HCT116 (cell line): ENCODE results near the gene GIT2. TPM values are rescaled to one million over a fixed set of nuclear protein-coding genes. Genes with fewer than 3 reads are reported as not detected.

Experiments used
- ATAC-seq: fragments of 200-7000 bp; cut with Tn5 transposase; 2 replicates; pipeline ENCODE4 v1.9.1; 2020; ENCODE audit warnings: mild to moderate bottlenecking, moderate library complexity
- BruUV-seq: library from RNA; stranded (reverse); fragments of 400-500 nt; replicated peaks from 2 replicates; lab custom pipeline; 2021; lab: Mats Ljungman, UMichigan
- CTCF ChIA-PET: fragments of 300-600 bp; sonication (Branson Sonifier 250); formaldehyde crosslinking; loops from one replicate; lab custom pipeline; 2021; ENCODE audit warnings: antibody characterized with exemption; lab: Charles Lee
- POLR2A ChIA-PET: fragments of 300-600, 350-600 bp; sonication (Branson Sonifier 250); formaldehyde crosslinking; loops from one replicate; lab custom pipeline; 2021; ENCODE audit warnings: antibody characterized with exemption; lab: Charles Lee
- RAD21 ChIA-PET, 2 experiments: fragments of 300-600 bp; sonication (Branson Sonifier 250); formaldehyde crosslinking; loops; one replicate each; lab custom pipeline; 2023; ENCODE audit warnings: low total read pairs in 2 of 2; ENCODE audit not compliant: uncharacterized antibody in 2 of 2, unreplicated experiment in 2 of 2, low non-redundant PET in 1 of 2; lab: Charles Lee
- DNase-seq: peaks from one replicate; pipeline ENCODE4 v3.0.0-alpha.2; 2010; ENCODE audit warnings: low read depth, low spot score
- H2AFZ ChIP-seq: fragments of 200-600 bp; shearing (Covaris generic), sonication (generic); 2 replicates; pipeline ENCODE4 v1.6.1; 2017; ENCODE audit warnings: low read depth, mixed run types, mixed read lengths, antibody characterized with exemption, low read length; ENCODE audit not compliant: poor library complexity, severe bottlenecking
- H3K27ac ChIP-seq: 2 replicates; pipeline ENCODE4 v1.5.1; 2012; ENCODE audit warnings: low read depth, low read length
- H3K27me3 ChIP-seq: fragments of 200-600 bp; sonication (generic); 2 replicates; pipeline ENCODE4 v1.6.1; 2016; ENCODE audit warnings: mixed run types, low read length, mixed read lengths; ENCODE audit not compliant: insufficient read depth
- H3K36me3 ChIP-seq, 2 experiments: fragments of 200-500 bp in 1 of 2; fragments of 200-600 bp in 1 of 2; sonication (Bioruptor generic) in 1 of 2; sonication (generic) in 1 of 2; 2 replicates each; pipeline versions ENCODE4 v1.5.1 to v1.6.1; 2014 to 2016; ENCODE audit warnings: low read length in 2 of 2, inconsistent platforms in 1 of 2, mixed read lengths in 1 of 2, mixed run types in 1 of 2; ENCODE audit not compliant: insufficient read depth in 2 of 2, control insufficient read depth in 1 of 2
- H3K4me1 ChIP-seq, 2 experiments: fragments of 200-600 bp in 1 of 2; sonication (generic) in 1 of 2; 2 replicates each; pipeline versions ENCODE4 v1.5.1 to v1.6.1; 2012 to 2017; ENCODE audit warnings: low read length in 2 of 2, inconsistent platforms in 1 of 2, mild to moderate bottlenecking in 1 of 2, mixed read lengths in 1 of 2, mixed run types in 1 of 2, moderate library complexity in 1 of 2; ENCODE audit not compliant: insufficient read depth in 2 of 2, control insufficient read depth in 1 of 2
- H3K4me2 ChIP-seq: fragments of 200-600 bp; sonication (generic); 2 replicates; pipeline ENCODE4 v1.6.1; 2017; ENCODE audit warnings: mixed run types, low read length, mixed read lengths
- H3K4me3 ChIP-seq, 2 experiments: fragments of 200-600 bp in 1 of 2; sonication (generic) in 1 of 2; replicated peaks in 1 of 2; 2 replicates each; pipeline ENCODE4 v1.5.1; 2011 to 2016; ENCODE audit warnings: low read length in 2 of 2, control low read depth in 1 of 2, low read depth in 1 of 2, mild to moderate bottlenecking in 1 of 2, mixed read lengths in 1 of 2, mixed run types in 1 of 2
- H3K79me2 ChIP-seq: fragments of 200-600 bp; sonication (generic); 2 replicates; pipeline ENCODE4 v1.6.1; 2017; ENCODE audit warnings: mild to moderate bottlenecking, mixed run types, low read length, moderate library complexity, mixed read lengths; ENCODE audit not compliant: insufficient read depth
- H3K9ac ChIP-seq: fragments of 200-600 bp; sonication (generic); 2 replicates; pipeline ENCODE4 v1.6.1; 2016; ENCODE audit warnings: low read length, mixed read lengths
- H3K9me2 ChIP-seq: fragments of 200-600 bp; sonication (generic), shearing (Covaris generic); 2 replicates; pipeline ENCODE4 v1.6.1; 2017; ENCODE audit warnings: mixed run types, mild to moderate bottlenecking, moderate library complexity; ENCODE audit not compliant: insufficient read depth
- H3K9me3 ChIP-seq, 2 experiments: fragments of 200-500 bp in 1 of 2; fragments of 200-600 bp in 1 of 2; sonication (Bioruptor generic) in 1 of 2; sonication (generic) in 1 of 2; 2 replicates each; pipeline ENCODE4 v1.6.1; 2014 to 2017; ENCODE audit warnings: low read length in 2 of 2, mixed read lengths in 2 of 2, inconsistent platforms in 1 of 2, low read depth in 1 of 2, mild to moderate bottlenecking in 1 of 2, mixed run types in 1 of 2, moderate library complexity in 1 of 2; ENCODE audit not compliant: control insufficient read depth in 1 of 2, insufficient read depth in 1 of 2
- H4K20me1 ChIP-seq: fragments of 200-600 bp; sonication (generic), shearing (Covaris generic); 2 replicates; pipeline ENCODE4 v1.6.1; 2017; ENCODE audit warnings: mixed run types, mild to moderate bottlenecking, moderate library complexity; ENCODE audit not compliant: insufficient read depth
- CBX3 ChIP-seq: IDR thresholded peaks from 2 replicates; pipeline ENCODE4 v1.6.1; 2012; ENCODE audit warnings: low read depth
- CEBPB ChIP-seq: IDR thresholded peaks from 2 replicates; pipeline ENCODE4 v1.6.1; 2012; ENCODE audit warnings: low read depth
- EGR1 ChIP-seq: IDR thresholded peaks from 2 replicates; pipeline ENCODE4 v1.6.1; 2012; ENCODE audit warnings: low read depth
- EZH2 ChIP-seq: fragments of 200-600 bp; sonication (generic); IDR thresholded peaks from 2 replicates; pipeline ENCODE4 v1.6.1; 2017; ENCODE audit warnings: antibody characterized with exemption, mixed run types
- JUND ChIP-seq: IDR thresholded peaks from 2 replicates; pipeline ENCODE4 v1.6.1; 2012
- POLR2A ChIP-seq: IDR thresholded peaks from 2 replicates; pipeline ENCODE4 v1.7.0; 2011; ENCODE audit warnings: borderline replicate concordance; ENCODE audit not compliant: insufficient read depth, insufficient read length; ENCODE audit errors: extremely low read depth
- POLR2AphosphoS5 ChIP-seq: IDR thresholded peaks from 2 replicates; pipeline ENCODE4 v1.6.1; 2011; ENCODE audit warnings: mild to moderate bottlenecking, low read depth, low read length, moderate library complexity
- SIN3A ChIP-seq: IDR thresholded peaks from 2 replicates; pipeline ENCODE4 v1.6.1; 2012; ENCODE audit warnings: low read depth
- SP1 ChIP-seq: IDR thresholded peaks from 2 replicates; pipeline ENCODE4 v1.6.1; 2012; ENCODE audit warnings: low read depth
- SRF ChIP-seq: IDR thresholded peaks from 2 replicates; pipeline ENCODE4 v1.6.1; 2012; ENCODE audit warnings: low read depth
- ZNF274 ChIP-seq: fragments of 200-500 bp; sonication (Bioruptor generic); IDR thresholded peaks from 2 replicates; pipeline ENCODE4 v1.6.1; 2014; ENCODE audit warnings: mild to moderate bottlenecking, low read depth, low read length, inconsistent platforms
- intact Hi-C: fragments of 100-400 bp; cut with micrococcal nuclease; formaldehyde crosslinking; loops from 2 replicates; pipeline ENCODE4 v1.10.0; 2022
- total RNA-seq: library from RNA; stranded (reverse); gene quantifications from one replicate; pipeline ENCODE4 v1.2.1, GENCODE V29; 2021; ENCODE audit not compliant: unreplicated experiment
- TF ChIP-seq, protein P1 (sequence below): IDR thresholded peaks from 2 replicates; pipeline ENCODE4 v1.6.1; 2012
- TF ChIP-seq, protein P2 (sequence below): IDR thresholded peaks from 2 replicates; pipeline ENCODE4 v1.6.1; 2012
- TF ChIP-seq, protein P3 (sequence below): IDR thresholded peaks from 2 replicates; pipeline ENCODE4 v1.6.1; 2011; ENCODE audit warnings: mild to moderate bottlenecking, low read length, moderate library complexity; ENCODE audit not compliant: insufficient replicate concordance; ENCODE audit errors: extremely low read depth
- TF ChIP-seq, protein P4 (sequence below), 3 experiments: fragments of 200-600 bp in 1 of 3; sonication (generic) in 1 of 3; IDR thresholded peaks in 2 of 3; conservative IDR thresholded peaks in 1 of 3; 2 replicates each; pipeline ENCODE4 v1.5.1; 2012 to 2017; ENCODE audit warnings: low read depth in 2 of 3, low read length in 2 of 3, antibody characterized with exemption in 1 of 3, borderline replicate concordance in 1 of 3, control low read depth in 1 of 3, mild to moderate bottlenecking in 1 of 3, mixed read lengths in 1 of 3, mixed run types in 1 of 3, moderate library complexity in 1 of 3; ENCODE audit not compliant: insufficient read depth in 1 of 3
- TF ChIP-seq, protein P5 (sequence below): IDR thresholded peaks from 2 replicates; pipeline ENCODE4 v1.6.1; 2012; ENCODE audit warnings: low read depth

The GIT2 gene
- total RNA-seq, 1 experiment from 2014 or later: 21.5 TPM

DNA sequence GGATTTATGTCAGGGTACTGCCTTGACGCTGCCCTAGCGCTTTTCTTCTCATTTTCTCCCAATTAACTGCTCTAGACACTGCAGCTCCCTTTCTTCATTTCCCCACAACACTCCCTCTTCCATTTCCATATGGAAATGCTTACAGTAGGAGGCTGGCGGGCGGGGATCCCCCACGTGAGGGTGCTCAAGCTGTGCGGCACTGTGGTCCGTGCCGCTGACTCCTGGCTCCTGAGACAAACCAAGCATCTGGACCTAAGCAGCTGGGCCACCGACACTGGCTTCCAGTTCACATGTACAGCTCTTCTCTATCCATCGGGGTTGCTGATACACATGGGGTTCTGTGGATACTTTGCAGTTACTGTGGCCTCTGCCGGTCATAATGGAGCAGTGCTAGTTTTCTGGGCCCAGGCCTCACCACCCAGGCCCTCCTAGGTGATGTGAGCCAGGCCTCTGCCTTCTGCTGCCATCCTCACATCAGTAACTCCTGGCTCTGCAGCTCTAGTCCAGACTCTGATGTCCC is 75.8 kb downstream of the GIT2 start:
- Histone ChIP-seq H3K4me1 (no peaks in the 10 kb centered on the region), H3K27me3 (no peaks in the 10 kb centered on the region), H3K4me3 (no peak overlapping the region), H3K9me2 (no peaks in the 10 kb centered on the region), H3K27ac (no peak overlapping the region), H3K9ac (no peak overlapping the region), H3K4me2 (no peak overlapping the region), H3K79me2 (no peaks in the 10 kb centered on the region), H2AFZ (no peak overlapping the region), H4K20me1 (no peaks in the 10 kb centered on the region), H3K9me3 (no peaks in the 10 kb centered on the region), H3K36me3 (peaks cover 18 to 23% of the 10 kb centered on the region in 2 experiments; a peak in 3 of 4 replicates)
- POLR2A ChIA-PET: no interaction called here
- DNase-seq: no peak
- RAD21 ChIA-PET: no interaction called here
- no TSS peak for BruUV-seq
- no peak for ATAC-seq
- CTCF ChIA-PET: no interaction called here
- TF ChIP-seq CBX3: no peak
- TF ChIP-seq, protein P1, sequence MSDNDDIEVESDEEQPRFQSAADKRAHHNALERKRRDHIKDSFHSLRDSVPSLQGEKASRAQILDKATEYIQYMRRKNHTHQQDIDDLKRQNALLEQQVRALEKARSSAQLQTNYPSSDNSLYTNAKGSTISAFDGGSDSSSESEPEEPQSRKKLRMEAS: no peak
- TF ChIP-seq JUND: no peak
- TF ChIP-seq ZNF274: no peak
- no peak for TF ChIP-seq EGR1
- TF ChIP-seq SIN3A: no peak
- no peak for TF ChIP-seq SP1
- TF ChIP-seq EZH2: no peak
- TF ChIP-seq, protein P2, sequence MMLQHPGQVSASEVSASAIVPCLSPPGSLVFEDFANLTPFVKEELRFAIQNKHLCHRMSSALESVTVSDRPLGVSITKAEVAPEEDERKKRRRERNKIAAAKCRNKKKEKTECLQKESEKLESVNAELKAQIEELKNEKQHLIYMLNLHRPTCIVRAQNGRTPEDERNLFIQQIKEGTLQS: no peak
- no peak for TF ChIP-seq POLR2AphosphoS5
- TF ChIP-seq, protein P3, sequence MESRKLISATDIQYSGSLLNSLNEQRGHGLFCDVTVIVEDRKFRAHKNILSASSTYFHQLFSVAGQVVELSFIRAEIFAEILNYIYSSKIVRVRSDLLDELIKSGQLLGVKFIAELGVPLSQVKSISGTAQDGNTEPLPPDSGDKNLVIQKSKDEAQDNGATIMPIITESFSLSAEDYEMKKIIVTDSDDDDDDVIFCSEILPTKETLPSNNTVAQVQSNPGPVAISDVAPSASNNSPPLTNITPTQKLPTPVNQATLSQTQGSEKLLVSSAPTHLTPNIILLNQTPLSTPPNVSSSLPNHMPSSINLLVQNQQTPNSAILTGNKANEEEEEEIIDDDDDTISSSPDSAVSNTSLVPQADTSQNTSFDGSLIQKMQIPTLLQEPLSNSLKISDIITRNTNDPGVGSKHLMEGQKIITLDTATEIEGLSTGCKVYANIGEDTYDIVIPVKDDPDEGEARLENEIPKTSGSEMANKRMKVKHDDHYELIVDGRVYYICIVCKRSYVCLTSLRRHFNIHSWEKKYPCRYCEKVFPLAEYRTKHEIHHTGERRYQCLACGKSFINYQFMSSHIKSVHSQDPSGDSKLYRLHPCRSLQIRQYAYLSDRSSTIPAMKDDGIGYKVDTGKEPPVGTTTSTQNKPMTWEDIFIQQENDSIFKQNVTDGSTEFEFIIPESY: no peak
- TF ChIP-seq SRF: no peak
- TF ChIP-seq, protein P4, sequence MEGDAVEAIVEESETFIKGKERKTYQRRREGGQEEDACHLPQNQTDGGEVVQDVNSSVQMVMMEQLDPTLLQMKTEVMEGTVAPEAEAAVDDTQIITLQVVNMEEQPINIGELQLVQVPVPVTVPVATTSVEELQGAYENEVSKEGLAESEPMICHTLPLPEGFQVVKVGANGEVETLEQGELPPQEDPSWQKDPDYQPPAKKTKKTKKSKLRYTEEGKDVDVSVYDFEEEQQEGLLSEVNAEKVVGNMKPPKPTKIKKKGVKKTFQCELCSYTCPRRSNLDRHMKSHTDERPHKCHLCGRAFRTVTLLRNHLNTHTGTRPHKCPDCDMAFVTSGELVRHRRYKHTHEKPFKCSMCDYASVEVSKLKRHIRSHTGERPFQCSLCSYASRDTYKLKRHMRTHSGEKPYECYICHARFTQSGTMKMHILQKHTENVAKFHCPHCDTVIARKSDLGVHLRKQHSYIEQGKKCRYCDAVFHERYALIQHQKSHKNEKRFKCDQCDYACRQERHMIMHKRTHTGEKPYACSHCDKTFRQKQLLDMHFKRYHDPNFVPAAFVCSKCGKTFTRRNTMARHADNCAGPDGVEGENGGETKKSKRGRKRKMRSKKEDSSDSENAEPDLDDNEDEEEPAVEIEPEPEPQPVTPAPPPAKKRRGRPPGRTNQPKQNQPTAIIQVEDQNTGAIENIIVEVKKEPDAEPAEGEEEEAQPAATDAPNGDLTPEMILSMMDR (IDR thresholded peaks at IDR 0.05 in 2 of 3, conservative IDR thresholded peaks at IDR 0.05 in 1 of 3; ENCODE audit: borderline replicate concordance in 1 of 3, insufficient read depth in 1 of 3, low read depth in 2 of 3, low read length in 2 of 3): no peak
- TF ChIP-seq POLR2A: no peak
- TF ChIP-seq, protein P5, sequence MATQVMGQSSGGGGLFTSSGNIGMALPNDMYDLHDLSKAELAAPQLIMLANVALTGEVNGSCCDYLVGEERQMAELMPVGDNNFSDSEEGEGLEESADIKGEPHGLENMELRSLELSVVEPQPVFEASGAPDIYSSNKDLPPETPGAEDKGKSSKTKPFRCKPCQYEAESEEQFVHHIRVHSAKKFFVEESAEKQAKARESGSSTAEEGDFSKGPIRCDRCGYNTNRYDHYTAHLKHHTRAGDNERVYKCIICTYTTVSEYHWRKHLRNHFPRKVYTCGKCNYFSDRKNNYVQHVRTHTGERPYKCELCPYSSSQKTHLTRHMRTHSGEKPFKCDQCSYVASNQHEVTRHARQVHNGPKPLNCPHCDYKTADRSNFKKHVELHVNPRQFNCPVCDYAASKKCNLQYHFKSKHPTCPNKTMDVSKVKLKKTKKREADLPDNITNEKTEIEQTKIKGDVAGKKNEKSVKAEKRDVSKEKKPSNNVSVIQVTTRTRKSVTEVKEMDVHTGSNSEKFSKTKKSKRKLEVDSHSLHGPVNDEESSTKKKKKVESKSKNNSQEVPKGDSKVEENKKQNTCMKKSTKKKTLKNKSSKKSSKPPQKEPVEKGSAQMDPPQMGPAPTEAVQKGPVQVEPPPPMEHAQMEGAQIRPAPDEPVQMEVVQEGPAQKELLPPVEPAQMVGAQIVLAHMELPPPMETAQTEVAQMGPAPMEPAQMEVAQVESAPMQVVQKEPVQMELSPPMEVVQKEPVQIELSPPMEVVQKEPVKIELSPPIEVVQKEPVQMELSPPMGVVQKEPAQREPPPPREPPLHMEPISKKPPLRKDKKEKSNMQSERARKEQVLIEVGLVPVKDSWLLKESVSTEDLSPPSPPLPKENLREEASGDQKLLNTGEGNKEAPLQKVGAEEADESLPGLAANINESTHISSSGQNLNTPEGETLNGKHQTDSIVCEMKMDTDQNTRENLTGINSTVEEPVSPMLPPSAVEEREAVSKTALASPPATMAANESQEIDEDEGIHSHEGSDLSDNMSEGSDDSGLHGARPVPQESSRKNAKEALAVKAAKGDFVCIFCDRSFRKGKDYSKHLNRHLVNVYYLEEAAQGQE: no peak
- TF ChIP-seq CEBPB: no peak
- intact Hi-C loops: no loop called here
